NCI-H345 treated with DMSO at 0.1 percent for 48 hours (cell line): ENCODE results near the gene STAG3.
"Not testable (repeated sequence)": the region's sequence is repeated elsewhere in the genome, so short reads cannot be mapped to it uniquely, and the experiment has no call there.

Source experiments
- DNase-seq: peaks from one replicate; lab custom pipeline; 2025; ENCODE audit not compliant: unreplicated experiment; lab: John Stamatoyannopoulos, UW

STAG3 gene

GRCh38 chr7:100209493-100209892, 31.8 kb downstream of the STAG3 start:
- no peak for DNase-seq

DNA sequence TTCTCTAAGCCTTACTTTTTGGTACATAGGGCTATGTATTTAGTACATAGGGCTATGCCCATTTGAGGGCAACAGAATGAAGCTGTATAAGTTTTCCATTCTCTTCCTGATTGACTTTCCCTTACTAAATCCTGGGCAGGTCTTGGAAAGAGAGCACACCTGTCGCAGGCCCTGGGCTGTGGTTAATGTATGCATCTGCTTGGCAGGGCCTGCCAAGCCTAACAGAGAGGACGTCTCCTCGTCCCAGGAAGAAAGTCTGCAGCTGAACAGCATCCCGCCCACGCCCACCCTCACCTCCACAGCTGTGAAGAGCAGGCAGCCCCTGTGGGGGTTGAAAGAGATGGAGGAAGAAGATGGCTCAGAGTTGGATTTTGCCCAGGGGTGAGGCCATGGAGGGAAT, 33.1 kb downstream of the STAG3 start:
- DNase-seq = no peak

DNA sequence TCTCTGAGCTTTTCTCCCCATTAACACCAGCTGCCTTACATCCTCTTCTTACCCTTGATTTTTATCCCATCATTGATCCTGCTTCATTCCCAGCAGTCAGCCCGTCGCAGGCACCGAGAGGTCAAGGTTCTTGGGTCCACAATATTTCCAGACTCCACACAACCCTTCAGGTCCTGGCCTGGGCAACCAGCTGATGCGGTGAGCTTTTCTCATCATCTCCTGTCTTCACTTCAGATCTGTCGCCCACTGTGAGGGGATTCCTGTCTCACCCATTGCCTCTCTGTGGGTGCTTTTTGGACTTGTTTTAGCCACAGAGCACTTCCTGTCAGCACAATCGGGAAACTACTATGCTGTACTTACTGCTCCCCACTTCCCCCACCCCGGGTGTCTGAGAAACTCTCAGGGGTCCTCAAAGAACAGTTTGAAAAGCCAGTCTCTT, 33.6 kb downstream of the STAG3 start:
- no peak for DNase-seq

DNA sequence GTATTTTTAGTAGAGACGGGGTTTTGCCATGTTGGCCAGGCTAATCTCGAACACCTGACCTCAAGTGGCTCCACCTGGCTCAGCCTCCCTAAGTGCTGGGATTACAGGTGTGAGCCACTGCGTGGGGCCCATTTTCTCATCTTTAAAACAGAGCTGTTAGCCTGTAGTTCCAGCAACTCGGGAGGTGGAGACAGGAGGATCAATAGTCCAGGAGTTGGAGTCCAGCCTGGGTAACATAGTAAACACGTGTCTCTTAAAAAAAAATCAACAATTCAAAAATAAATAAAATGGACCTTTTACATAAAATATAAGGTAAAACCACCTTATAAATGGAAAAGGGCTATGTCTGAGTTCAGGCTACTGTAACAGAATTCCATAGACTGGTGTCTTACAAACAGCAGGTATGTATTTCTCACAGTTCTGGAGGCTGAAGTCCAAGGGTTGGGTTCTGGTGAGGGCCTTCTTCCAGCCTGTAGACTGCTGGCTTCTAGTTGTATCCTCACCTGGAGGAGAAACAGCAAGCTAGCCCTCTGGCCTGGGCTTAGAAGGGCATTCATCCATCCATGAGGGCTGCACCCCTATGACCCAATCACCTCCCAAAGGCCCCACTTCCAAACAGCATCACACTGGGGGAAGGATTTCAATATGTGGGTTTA, 35.0 kb downstream of the STAG3 start:
- no peak for DNase-seq

- no peak for DNase-seq
Observed at GRCh38 chr7:100213672-100214071, 36.0 kb downstream of the STAG3 start.

DNA sequence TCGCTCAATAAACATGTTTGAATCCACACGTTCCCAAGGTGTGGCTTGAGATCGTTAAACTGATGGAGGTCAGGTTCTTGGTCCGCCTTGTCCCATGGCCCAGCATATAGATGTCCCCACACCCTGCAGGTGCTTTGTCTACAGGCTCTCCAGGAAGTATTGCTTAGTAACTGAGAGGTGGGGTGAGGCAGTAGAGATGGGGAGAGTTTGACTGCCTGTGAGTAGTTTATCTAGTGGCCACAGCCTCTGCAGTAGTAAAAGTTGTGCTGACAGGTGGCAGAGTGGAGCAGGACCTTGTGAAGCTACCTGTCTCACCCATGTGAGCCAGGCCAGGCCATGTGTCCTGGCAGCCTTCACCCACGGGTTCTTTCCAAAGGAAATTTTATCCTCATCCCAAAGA, 36.6 kb downstream of the STAG3 start:
- DNase-seq = not testable (repeated sequence)

GRCh38 chr7:100215895-100216294, 38.2 kb downstream of the STAG3 start:
- no peak for DNase-seq

- not testable (repeated sequence) for DNase-seq
Observed at GRCh38 chr7:100217934-100218333, 40.2 kb downstream of the STAG3 start.

DNA sequence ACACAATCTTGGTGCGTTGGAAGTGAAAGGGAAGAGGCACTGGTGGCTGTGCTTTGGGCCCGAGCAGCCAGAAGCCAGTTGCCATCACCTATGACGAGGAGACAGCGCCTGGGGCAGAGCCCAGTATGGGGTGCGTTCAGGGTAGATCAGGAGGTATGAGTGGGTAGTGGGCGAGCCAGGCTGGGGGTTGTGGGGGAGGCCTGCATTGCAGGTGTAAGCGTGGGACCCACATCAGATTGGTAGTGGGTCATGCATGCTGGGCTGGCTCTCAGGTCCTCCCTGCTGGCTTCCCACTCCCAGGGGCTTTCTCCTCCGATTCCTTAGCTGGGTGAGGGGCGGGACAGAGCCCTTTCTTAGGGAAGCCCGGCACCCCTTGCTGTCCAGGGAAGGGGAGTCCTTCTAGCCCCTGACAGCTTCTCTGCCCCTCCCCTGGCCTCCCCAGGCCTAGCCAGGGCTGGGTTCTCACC, 41.6 kb downstream of the STAG3 start:
- DNase-seq = no peak

DNA sequence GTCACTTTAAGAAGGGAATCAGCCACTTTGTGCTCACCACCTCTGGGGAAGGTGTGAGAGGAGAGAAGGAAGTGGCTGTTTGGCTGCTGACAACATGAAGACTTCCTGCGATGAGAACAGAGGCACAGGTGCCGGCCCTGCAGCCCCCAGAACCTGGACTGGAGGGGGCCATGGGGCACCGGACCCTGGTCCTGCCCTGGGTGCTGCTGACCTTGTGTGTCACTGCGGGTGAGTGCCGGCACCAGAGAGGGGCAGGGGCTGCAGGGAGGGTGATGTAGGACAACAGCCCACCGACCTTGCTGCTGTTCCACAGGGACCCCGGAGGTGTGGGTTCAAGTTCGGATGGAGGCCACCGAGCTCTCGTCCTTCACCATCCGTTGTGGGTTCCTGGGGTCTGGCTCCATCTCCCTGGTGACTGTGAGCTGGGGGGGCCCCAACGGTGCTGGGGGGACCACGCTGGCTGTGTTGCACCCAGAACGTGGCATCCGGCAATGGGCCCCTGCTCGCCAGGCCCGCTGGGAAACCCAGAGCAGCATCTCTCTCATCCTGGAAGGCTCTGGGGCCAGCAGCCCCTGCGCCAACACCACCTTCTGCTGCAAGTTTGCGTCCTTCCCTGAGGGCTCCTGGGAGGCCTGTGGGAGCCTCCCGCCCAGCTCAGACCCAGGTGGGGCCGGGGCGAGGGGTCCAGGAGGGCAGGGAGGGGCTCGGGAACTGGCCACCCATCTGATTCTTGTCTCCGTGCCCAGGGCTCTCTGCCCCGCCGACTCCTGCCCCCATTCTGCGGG, 42.3 kb downstream of the STAG3 start, which contains the start of gene PVRIG:
Gene PVRIG (plus strand): TSS at position 149 of the 785 bp plus-strand sequence. CDS start 22 bp downstream, at position 171.
- DNase-seq = not testable (repeated sequence)

DNA sequence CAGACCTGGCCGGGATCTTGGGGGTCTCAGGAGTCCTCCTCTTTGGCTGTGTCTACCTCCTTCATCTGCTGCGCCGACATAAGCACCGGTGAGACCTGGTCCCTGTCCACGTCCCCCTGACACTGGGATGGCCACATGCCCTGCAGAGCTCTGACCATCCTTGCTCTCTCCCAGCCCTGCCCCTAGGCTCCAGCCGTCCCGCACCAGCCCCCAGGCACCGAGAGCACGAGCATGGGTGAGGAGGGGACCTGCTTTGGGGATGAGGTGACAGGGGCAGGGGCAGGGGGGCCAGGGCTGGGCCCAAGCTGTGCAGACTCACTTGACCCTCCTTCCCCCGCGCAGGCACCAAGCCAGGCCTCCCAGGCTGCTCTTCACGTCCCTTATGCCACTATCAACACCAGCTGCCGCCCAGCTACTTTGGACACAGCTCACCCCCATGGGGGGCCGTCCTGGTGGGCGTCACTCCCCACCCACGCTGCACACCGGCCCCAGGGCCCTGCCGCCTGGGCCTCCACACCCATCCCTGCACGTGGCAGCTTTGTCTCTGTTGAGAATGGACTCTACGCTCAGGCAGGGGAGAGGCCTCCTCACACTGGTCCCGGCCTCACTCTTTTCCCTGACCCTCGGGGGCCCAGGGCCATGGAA, 43.0 kb downstream of the STAG3 start:
- no peak for DNase-seq

GRCh38 chr7:100221231-100221718, 43.6 kb downstream of the STAG3 start:
- DNase-seq = no peak

- no peak for DNase-seq
Observed at GRCh38 chr7:100221767-100222444, 44.2 kb downstream of the STAG3 start.

GRCh38 chr7:100222445-100223132, 44.9 kb downstream of the STAG3 start:
- DNase-seq = no peak

DNA sequence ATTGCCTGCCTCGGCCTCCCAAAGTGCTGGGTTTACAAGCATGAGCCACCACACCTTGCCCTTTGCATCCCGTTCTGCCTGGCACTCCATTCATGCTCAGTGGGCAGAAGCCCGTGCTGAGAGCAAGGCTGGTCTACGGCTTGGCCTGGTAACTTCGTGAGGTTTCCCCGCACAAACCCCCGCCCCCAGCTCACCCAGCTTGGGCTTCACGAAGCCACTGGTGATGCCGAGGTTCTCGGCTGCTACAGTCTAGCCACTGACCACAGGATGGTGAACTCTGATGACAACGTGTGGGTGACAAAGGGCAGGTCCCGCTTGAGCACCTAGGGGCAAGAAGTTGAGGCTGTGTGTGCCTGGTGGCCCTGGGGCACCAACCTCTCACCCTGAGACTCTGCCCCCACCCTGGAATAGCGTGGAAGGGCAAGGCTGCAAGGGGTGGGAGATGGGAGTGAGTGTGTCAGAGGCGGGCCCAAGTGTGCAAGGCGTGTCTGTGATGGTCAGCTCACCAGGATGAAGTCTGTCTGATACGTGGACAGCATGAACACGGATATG, 45.7 kb downstream of the STAG3 start:
- not testable (repeated sequence) for DNase-seq

GRCh38 chr7:100224891-100225290, 47.2 kb downstream of the STAG3 start:
- not testable (repeated sequence) for DNase-seq

DNA sequence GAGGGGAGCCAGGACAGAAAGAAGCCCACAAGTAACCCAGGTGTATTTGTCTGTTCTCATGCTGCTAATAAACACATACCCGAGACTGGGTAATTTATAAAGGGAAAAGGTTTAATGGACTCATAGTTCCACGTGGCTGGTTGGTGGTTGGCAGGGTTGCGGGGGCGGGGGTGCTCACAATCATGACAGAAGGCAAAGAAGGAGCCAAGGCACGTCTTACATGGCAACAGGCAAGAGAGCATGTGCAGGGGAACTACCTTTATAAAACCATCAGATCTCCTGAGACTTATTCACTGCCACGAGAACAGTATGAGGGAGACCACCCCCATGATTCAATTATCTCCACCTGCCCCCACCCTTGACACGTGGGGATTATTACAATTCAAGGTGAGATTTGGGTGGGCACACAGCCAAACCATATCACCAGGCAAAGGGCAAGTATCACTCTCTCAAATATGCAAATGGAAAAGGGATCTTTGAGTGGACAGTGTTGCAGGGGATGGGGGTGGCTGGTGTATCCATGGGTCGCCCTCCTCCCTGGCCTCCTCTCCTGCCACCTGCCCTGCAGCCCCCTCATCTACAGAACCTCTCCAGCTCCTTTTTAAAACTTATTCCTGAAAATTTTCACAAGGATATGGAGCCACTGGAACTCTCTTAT, 57.1 kb downstream of the STAG3 start:
- DNase-seq = not testable (repeated sequence)

DNA sequence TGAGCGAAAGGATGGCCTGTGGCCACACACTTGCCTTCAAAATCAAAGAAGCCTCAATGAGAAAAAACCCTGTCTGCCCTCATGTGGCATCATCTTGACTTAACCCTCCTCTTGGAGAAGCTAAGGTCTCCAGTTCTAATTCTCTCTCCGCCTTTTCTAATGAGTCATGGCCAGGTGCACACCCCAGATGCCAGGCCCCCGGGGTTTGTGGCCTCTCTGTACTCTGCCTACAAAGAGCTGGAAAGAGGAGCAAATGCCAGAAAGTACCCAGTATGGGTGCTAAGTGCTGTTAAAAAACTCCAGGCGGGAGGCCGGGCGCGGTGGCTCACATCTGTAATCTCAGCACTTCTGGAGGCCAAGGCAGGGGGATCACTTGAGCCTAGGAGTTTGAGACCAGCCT, 62.3 kb downstream of the STAG3 start:
- not testable (repeated sequence) for DNase-seq

GRCh38 chr7:100243385-100243784, 65.7 kb downstream of the STAG3 start:
- DNase-seq = not testable (repeated sequence)
